Measurements from ENCODE around the gene IGSF3.
"Not testable (repeated sequence)": the region's sequence is repeated elsewhere in the genome, so short reads cannot be mapped to it uniquely, and the experiment has no call there.

- not testable (repeated sequence) for TF ChIP-seq CTCF, POLR2A (IDR thresholded peaks at IDR 0.05)
Measured at GRCh38 chr1:116606067-116606466, 61.5 kb downstream of the IGSF3 start.

All from esophagus squamous epithelium (tissue), 4 donors.